H1 (cell line): Measurements from ENCODE around the gene C5AR1. TPM values are rescaled to one million over a fixed set of nuclear protein-coding genes. Genes with fewer than 3 reads are reported as not detected.
A peak's percentile ranks its signal among the peaks of the same experiment; 100 is the strongest.

Experiments
- CTCF ChIA-PET: fragments of 300-600 bp; sonication (Branson Sonifier 250); formaldehyde crosslinking; loops from one replicate; lab custom pipeline; 2021; ENCODE audit not compliant: partially characterized antibody; lab: Charles Lee
- POLR2A ChIA-PET: fragments of 300-600 bp; sonication (Branson Sonifier 250); formaldehyde crosslinking; loops from one replicate; lab custom pipeline; 2021; ENCODE audit warnings: inconsistent platforms; ENCODE audit not compliant: partially characterized antibody; lab: Charles Lee
- DNase-seq, 2 experiments: peaks; one replicate each; pipeline versions ENCODE4 v3.0.0 to v3.0.0-alpha.2; 2010 to 2022; ENCODE audit warnings: low spot score in 2 of 2, low read depth in 1 of 2, mixed read lengths in 1 of 2
- FAIRE-seq: peaks from 2 replicates; lab custom pipeline; 2011; peaks lifted over from hg19 to GRCh38; lab: Jason Lieb, UNC
- H2AFZ ChIP-seq: 2 replicates; pipeline ENCODE4 v1.8.1; 2012; ENCODE audit warnings: low read length, inconsistent platforms
- H2AK5ac ChIP-seq: 2 replicates; pipeline ENCODE4 v1.6.1; 2013; ENCODE audit warnings: low read depth, low read length
- H2BK120ac ChIP-seq: replicated peaks from 2 replicates; pipeline ENCODE3; 2013; ENCODE audit warnings: low read depth, low read length, inconsistent platforms
- H2BK12ac ChIP-seq: 2 replicates; pipeline ENCODE4 v1.6.1; 2013; ENCODE audit warnings: low read depth, low read length
- H2BK15ac ChIP-seq: 2 replicates; pipeline ENCODE4 v1.6.1; 2013; ENCODE audit warnings: low read length
- H2BK20ac ChIP-seq: 2 replicates; pipeline ENCODE4 v1.6.1; 2013; ENCODE audit warnings: low read length
- H2BK5ac ChIP-seq: 2 replicates; pipeline ENCODE4 v1.6.1; 2013; ENCODE audit warnings: low read depth, low read length
- H3K14ac ChIP-seq: 2 replicates; pipeline ENCODE4 v1.6.1; 2013; ENCODE audit warnings: inconsistent platforms; ENCODE audit not compliant: insufficient read length
- H3K18ac ChIP-seq: 2 replicates; pipeline ENCODE4 v1.6.1; 2013; ENCODE audit warnings: low read length; ENCODE audit errors: extremely low read depth
- H3K23ac ChIP-seq: 2 replicates; pipeline ENCODE4 v1.6.1; 2013; ENCODE audit warnings: inconsistent platforms; ENCODE audit not compliant: insufficient read length
- H3K23me2 ChIP-seq: 2 replicates; pipeline ENCODE4 v1.6.1; 2013; ENCODE audit warnings: low read depth, low read length
- H3K27ac ChIP-seq: 2 replicates; pipeline ENCODE4 v1.6.1; 2011; ENCODE audit warnings: low read depth, low read length, inconsistent platforms
- H3K27me3 ChIP-seq, 4 experiments: replicated peaks in 1 of 4; 1 replicate in 1 of 4; 2 replicates in 3 of 4; pipeline versions ENCODE4 v1.6.1 to v1.8.1; 2011 to 2013; ENCODE audit warnings: low read length in 3 of 4, mild to moderate bottlenecking in 3 of 4, inconsistent platforms in 2 of 4, mixed read lengths in 2 of 4, moderate library complexity in 1 of 4; ENCODE audit not compliant: control insufficient read depth in 3 of 4, insufficient read depth in 3 of 4; ENCODE audit errors: extremely low read depth in 1 of 4
- H3K36me3 ChIP-seq, 4 experiments: 2 replicates each; pipeline versions ENCODE4 v1.6.1 to v1.8.1; 2011 to 2013; ENCODE audit warnings: mild to moderate bottlenecking in 4 of 4, low read length in 3 of 4, moderate library complexity in 2 of 4, control low read depth in 1 of 4, inconsistent platforms in 1 of 4; ENCODE audit not compliant: insufficient read depth in 4 of 4, control insufficient read depth in 2 of 4
- H3K4ac ChIP-seq: replicated peaks from 2 replicates; pipeline ENCODE3; 2013; ENCODE audit warnings: low read length, low read depth, mixed read lengths, inconsistent platforms; ENCODE audit not compliant: insufficient read length
- H3K4me1 ChIP-seq, 4 experiments: replicated peaks in 1 of 4; 1 replicate in 1 of 4; 2 replicates in 3 of 4; pipeline versions ENCODE4 v1.6.1 to v1.8.1; 2011 to 2013; ENCODE audit warnings: low read length in 3 of 4, inconsistent platforms in 2 of 4, mixed read lengths in 1 of 4; ENCODE audit not compliant: insufficient read depth in 4 of 4, control insufficient read depth in 3 of 4
- H3K4me2 ChIP-seq, 2 experiments: 2 replicates each; pipeline versions ENCODE4 v1.6.1 to v1.8.1; 2011 to 2013; ENCODE audit warnings: low read depth in 2 of 2, low read length in 2 of 2, control low read depth in 1 of 2, inconsistent platforms in 1 of 2, mild to moderate bottlenecking in 1 of 2; ENCODE audit not compliant: insufficient read depth in 1 of 2
- H3K4me3 ChIP-seq, 4 experiments: fragments of 200-600, 300-600 bp in 1 of 4; sonication (generic), shearing (Covaris generic), sonication (Bioruptor Twin) in 1 of 4; 2 replicates each; pipeline versions ENCODE4 v1.5.1 to v1.8.1; 2011 to 2016; ENCODE audit warnings: low read length in 4 of 4, low read depth in 3 of 4, control low read depth in 2 of 4, inconsistent platforms in 2 of 4, mild to moderate bottlenecking in 2 of 4, mixed read lengths in 1 of 4, moderate library complexity in 1 of 4; ENCODE audit not compliant: insufficient read depth in 2 of 4; ENCODE audit errors: extremely low read depth in 1 of 4
- H3K56ac ChIP-seq: replicated peaks from 2 replicates; pipeline ENCODE3; 2013; ENCODE audit warnings: low read depth, mild to moderate bottlenecking, mixed read lengths, low read length, inconsistent platforms; ENCODE audit not compliant: insufficient read length
- H3K79me1 ChIP-seq: 2 replicates; pipeline ENCODE4 v1.6.1; 2013; ENCODE audit warnings: low read depth, low read length, control low read depth
- H3K79me2 ChIP-seq, 2 experiments: 2 replicates each; pipeline versions ENCODE4 v1.6.1 to v1.8.1; 2012 to 2013; ENCODE audit warnings: low read length in 2 of 2, mild to moderate bottlenecking in 2 of 2, inconsistent platforms in 1 of 2; ENCODE audit not compliant: insufficient read depth in 2 of 2, control insufficient read depth in 1 of 2
- H3K9ac ChIP-seq, 4 experiments: replicated peaks in 1 of 4; 1 replicate in 1 of 4; 2 replicates in 3 of 4; pipeline versions ENCODE4 v1.6.1 to v1.8.1; 2011 to 2013; ENCODE audit warnings: low read depth in 3 of 4, low read length in 3 of 4, control low read depth in 2 of 4, mild to moderate bottlenecking in 2 of 4, moderate library complexity in 2 of 4, inconsistent platforms in 1 of 4; ENCODE audit errors: extremely low read depth in 1 of 4
- H3K9me3 ChIP-seq, 2 experiments: 2 replicates each; pipeline versions ENCODE4 v1.6.1 to v1.8.1; 2012 to 2013; ENCODE audit warnings: mild to moderate bottlenecking in 2 of 2, moderate library complexity in 2 of 2, control low read depth in 1 of 2, inconsistent platforms in 1 of 2, low read depth in 1 of 2, low read length in 1 of 2, mixed read lengths in 1 of 2; ENCODE audit not compliant: insufficient read depth in 2 of 2
- H4K20me1 ChIP-seq, 2 experiments: replicated peaks in 1 of 2; 2 replicates each; pipeline versions ENCODE3 to v1.8.1; 2011 to 2013; ENCODE audit warnings: inconsistent platforms in 2 of 2, low read length in 2 of 2, mild to moderate bottlenecking in 1 of 2; ENCODE audit not compliant: insufficient read depth in 2 of 2, control insufficient read depth in 1 of 2
- H4K5ac ChIP-seq: 2 replicates; pipeline ENCODE4 v1.6.1; 2013; ENCODE audit warnings: low read length, low read depth, mixed read lengths, inconsistent platforms; ENCODE audit not compliant: insufficient read length
- H4K8ac ChIP-seq: 2 replicates; pipeline ENCODE4 v1.8.0; 2013; ENCODE audit warnings: mild to moderate bottlenecking, moderate library complexity, low read length, inconsistent platforms; ENCODE audit not compliant: insufficient read depth; ENCODE audit errors: extremely low read depth
- H4K91ac ChIP-seq: replicated peaks from 2 replicates; pipeline ENCODE3; 2013; ENCODE audit warnings: low read length, mixed read lengths, inconsistent platforms; ENCODE audit not compliant: insufficient read length
- CHD2 ChIP-seq: IDR thresholded peaks from 2 replicates; pipeline ENCODE4 v1.6.1; 2012; ENCODE audit warnings: low read length, improper control_type of control experiment
- CREB1 ChIP-seq: IDR thresholded peaks from 2 replicates; pipeline ENCODE4 v1.6.1; 2012; ENCODE audit warnings: inconsistent platforms
- RFX5 ChIP-seq: IDR thresholded peaks from 2 replicates; pipeline ENCODE4 v1.6.1; 2011; ENCODE audit warnings: low read depth, low read length, improper control_type of control experiment, borderline replicate concordance
- SIN3A ChIP-seq, 2 experiments: IDR thresholded peaks in 1 of 2; conservative IDR thresholded peaks in 1 of 2; 2 replicates each; pipeline ENCODE4 v1.6.1; 2011 to 2012; ENCODE audit warnings: low read length in 2 of 2, improper control_type of control experiment in 1 of 2, low read depth in 1 of 2, mild to moderate bottlenecking in 1 of 2
- SRF ChIP-seq: IDR thresholded peaks from 2 replicates; pipeline ENCODE4 v1.6.1; 2011; ENCODE audit warnings: mild to moderate bottlenecking, low read depth, low read length, moderate library complexity
- TAF7 ChIP-seq: optimal IDR thresholded peaks from 2 replicates; pipeline ENCODE3; 2011; ENCODE audit warnings: low read depth, mild to moderate bottlenecking, inconsistent platforms, low read length, moderate library complexity, borderline replicate concordance
- TBP ChIP-seq: IDR thresholded peaks from 2 replicates; pipeline ENCODE4 v1.6.1; 2011; ENCODE audit warnings: low read depth, low read length, improper control_type of control experiment
- WGBS, 2 experiments: shearing (Covaris generic) in 1 of 2; methylation state at CpG; one replicate each; pipeline versions ENCODE4 v1.1.6 to v1.1.7; 2013 to 2015; ENCODE audit warnings: low lambda C conversion rate in 2 of 2, mixed read lengths in 2 of 2, inconsistent platforms in 1 of 2, low coverage in 1 of 2, missing lambda C conversion rate in 1 of 2; ENCODE audit not compliant: insufficient replicate concordance in 2 of 2, insufficient coverage in 1 of 2, insufficient read length in 1 of 2; ENCODE audit errors: extremely low coverage in 1 of 2, missing lambda C conversion rate in 1 of 2; 5-methylcytosine and 5-hydroxymethylcytosine counted together
- polyA plus RNA-seq, 7 experiments: library from polyadenylated mRNA; depleted of rRNA in 3 of 7; stranded (reverse) in 5 of 7; unstranded in 2 of 7; fragments of >200 nt in 5 of 7; fragments of 200-250 nt in 2 of 7; gene quantifications; 1 replicate in 5 of 7; 2 replicates in 1 of 7; 4 replicates in 1 of 7; pipeline versions ENCODE4 v1.2.1 to v1.2.3, GENCODE V29; 2011 to 2013; ENCODE audit warnings: missing spikeins in 2 of 7, mixed read lengths in 2 of 7
- total RNA-seq: library from RNA; stranded (reverse); fragmentation: NEBNext Ultra II Directional; extraction: Animal tissue kit (Norgen Biotek cat#: 25700); gene quantifications from 2 replicates; pipeline ENCODE4 v1.2.1, GENCODE V29; 2021
- TF ChIP-seq, protein P1 (sequence below): IDR thresholded peaks from 2 replicates; pipeline ENCODE4 v1.6.1; 2011; ENCODE audit warnings: low read length, improper control_type of control experiment
- TF ChIP-seq, protein P2 (sequence below): IDR thresholded peaks from 2 replicates; pipeline ENCODE4 v1.6.1; 2012; ENCODE audit warnings: inconsistent platforms
- TF ChIP-seq, protein P3 (sequence below): IDR thresholded peaks from 2 replicates; pipeline ENCODE4 v1.6.1; 2011; ENCODE audit warnings: low read depth, mild to moderate bottlenecking, low read length; ENCODE audit not compliant: insufficient read depth

Gene C5AR1
- total and polyA plus RNA-seq, 2 of the 8 experiments (the other 6 are each of a cell fraction or from before 2014, with no cell fraction given) = 0.20 TPM; not detected in 1

DNA sequence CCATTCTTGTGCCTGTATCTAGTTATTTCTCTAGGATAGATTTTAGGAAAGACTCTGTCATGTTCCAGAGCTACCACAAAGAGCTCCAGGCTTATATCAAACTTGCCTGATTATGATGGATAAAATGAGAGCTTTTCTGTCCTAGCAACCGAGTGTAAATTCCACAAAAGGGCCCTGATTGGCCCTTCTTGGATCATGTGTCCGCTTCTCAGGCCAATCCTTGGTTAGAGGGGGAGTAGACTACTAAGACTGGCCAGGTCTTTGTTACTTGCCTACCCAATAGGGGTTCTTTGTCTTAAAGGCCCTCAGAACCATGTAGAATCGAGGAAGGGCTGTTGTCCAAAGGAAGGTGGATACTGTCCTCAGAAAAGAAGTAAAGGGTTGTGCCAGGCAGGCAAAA, 41.9 kb downstream of the C5AR1 start:
- Histone ChIP-seq H3K4me1 (peaks cover 0 to 7% (median 2%) of the 10 kb centered on the region in 4 experiments; a peak in 4 of 7 replicates), H3K56ac (no peak overlapping the region), H2BK5ac (no peak overlapping the region), H3K23me2 (peaks cover 8% of the 10 kb centered on the region), H3K36me3 (peaks cover 22 to 40% (median 31%) of the 10 kb centered on the region in 4 experiments), H3K23ac (no peak overlapping the region), H2BK20ac (no peak overlapping the region), H3K18ac (no peak overlapping the region), H4K5ac (no peak overlapping the region), H3K4me3 (peak overlapping the region in 1 of 4 experiments; percentile 20; a peak in 1 of 8 replicates), H3K27me3 (peaks cover 0 to 3% (median 0%) of the 10 kb centered on the region in 4 experiments; a peak in 2 of 7 replicates), H2BK15ac (no peak overlapping the region), H4K91ac (no peak overlapping the region), H4K20me1 (peaks cover 3 to 6% of the 10 kb centered on the region in 2 experiments), H3K14ac (no peak overlapping the region), H2BK120ac (no peak overlapping the region), H2BK12ac (no peak overlapping the region), H3K79me2 (peaks cover 0 to 33% of the 10 kb centered on the region in 2 experiments; a peak in 3 of 4 replicates), H3K9me3 (no peaks in the 10 kb centered on the region), H3K4ac (no peak overlapping the region), H3K79me1 (peaks cover 9% of the 10 kb centered on the region), H2AK5ac (no peak overlapping the region), H2AFZ (no peak overlapping the region), H3K4me2 (peak overlapping the region; percentile 5 to 9; a peak in 2 of 4 replicates), H3K9ac (peak overlapping the region in 1 of 4 experiments; percentile 19; a peak in 2 of 7 replicates), H3K27ac (0 out of 2 replicates have a peak overlapping the region, but pooled peaks have one; percentile 41), H4K8ac (no peak overlapping the region)
- FAIRE-seq (peak; percentile 72), DNase-seq (no peak)
- WGBS, 2 experiments = 81% methylated on average over 3 of the region's 3 CpGs; no CpG with 5 or more reads in 1 of the 2 experiments
- POLR2A ChIA-PET = interaction anchor here (0.6 to 1.1 kb wide), 4 partner anchors 24 to 1621 kb away, joined by 3 to 4 read pairs (median 4); no protein-coding TSS in a partner anchor
- CTCF ChIA-PET = interaction anchor here (0.6 to 2.2 kb wide), 11 partner anchors 10 to 1987 kb away, joined by 3 to 13 read pairs (median 3); no protein-coding TSS in a partner anchor
- peak; percentile 93 for TF ChIP-seq RFX5
- TF ChIP-seq SIN3A (conservative IDR thresholded peaks at IDR 0.05 in 1 of 2, IDR thresholded peaks at IDR 0.05 in 1 of 2; ENCODE audit: low read depth in 1 of 2, low read length in 2 of 2) = 0 out of 4 replicates have a peak, but pooled peaks of 1 of the 2 experiments have one; percentile 18
- peak; percentile 26; the same call in 1 of the 2 replicates for TF ChIP-seq TBP
- TF ChIP-seq, protein P1, sequence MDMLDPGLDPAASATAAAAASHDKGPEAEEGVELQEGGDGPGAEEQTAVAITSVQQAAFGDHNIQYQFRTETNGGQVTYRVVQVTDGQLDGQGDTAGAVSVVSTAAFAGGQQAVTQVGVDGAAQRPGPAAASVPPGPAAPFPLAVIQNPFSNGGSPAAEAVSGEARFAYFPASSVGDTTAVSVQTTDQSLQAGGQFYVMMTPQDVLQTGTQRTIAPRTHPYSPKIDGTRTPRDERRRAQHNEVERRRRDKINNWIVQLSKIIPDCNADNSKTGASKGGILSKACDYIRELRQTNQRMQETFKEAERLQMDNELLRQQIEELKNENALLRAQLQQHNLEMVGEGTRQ = peak; percentile 82
- TF ChIP-seq, protein P2, sequence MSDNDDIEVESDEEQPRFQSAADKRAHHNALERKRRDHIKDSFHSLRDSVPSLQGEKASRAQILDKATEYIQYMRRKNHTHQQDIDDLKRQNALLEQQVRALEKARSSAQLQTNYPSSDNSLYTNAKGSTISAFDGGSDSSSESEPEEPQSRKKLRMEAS = no peak
- TF ChIP-seq TAF7 = no peak
- TF ChIP-seq, protein P3, sequence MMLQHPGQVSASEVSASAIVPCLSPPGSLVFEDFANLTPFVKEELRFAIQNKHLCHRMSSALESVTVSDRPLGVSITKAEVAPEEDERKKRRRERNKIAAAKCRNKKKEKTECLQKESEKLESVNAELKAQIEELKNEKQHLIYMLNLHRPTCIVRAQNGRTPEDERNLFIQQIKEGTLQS = peak; percentile 29; the same call in 1 of the 2 replicates
- TF ChIP-seq SRF = no peak
- peak; percentile 40; the same call in 1 of the 2 replicates for TF ChIP-seq CHD2
- peak; percentile 27; the same call in 1 of the 2 replicates for TF ChIP-seq CREB1
